Keratinocyte (primary cell): ENCODE data around the gene AMMECR1.

Source experiments
- CTCF ChIP-seq, 3 experiments: IDR thresholded peaks in 1 of 3; conservative IDR thresholded peaks in 1 of 3; optimal IDR thresholded peaks in 1 of 3; 2 replicates in 2 of 3; 3 replicates in 1 of 3; pipeline versions ENCODE3 to v1.5.1; 2011; ENCODE audit warnings: low read length in 3 of 3, mild to moderate bottlenecking in 3 of 3, moderate library complexity in 2 of 3, control low read depth in 1 of 3, inconsistent platforms in 1 of 3; ENCODE audit not compliant: insufficient read depth in 2 of 3; ENCODE audit errors: extremely low read depth in 1 of 3
- EZH2 ChIP-seq: IDR thresholded peaks from one replicate; pipeline ENCODE4 v1.6.1; 2012; ENCODE audit warnings: inconsistent platforms, mild to moderate bottlenecking, low read length, moderate library complexity

- TF ChIP-seq CTCF (optimal IDR thresholded peaks at IDR 0.05 in 1 of 3, IDR thresholded peaks at IDR 0.05 in 1 of 3, conservative IDR thresholded peaks at IDR 0.05 in 1 of 3; ENCODE audit: extremely low read depth in 1 of 3, insufficient read depth in 2 of 3, low read length in 3 of 3) (no peak), EZH2 (no peak)
Measured at GRCh38 chrX:110331444-110332030, 13.7 kb upstream of the AMMECR1 start.
